ENCODE measurements around the gene ZNF516. TPM values are rescaled to one million over a fixed set of nuclear protein-coding genes. Genes with fewer than 3 reads are reported as not detected.

Gene ZNF516
- total RNA-seq, 4 donors from 2014 or later: 34.4 to 57.3 (median 39.5) TPM

GRCh38 chr18:76466410-76466991, 28.5 kb downstream of the ZNF516 start:
- TF ChIP-seq POLR2A (IDR thresholded peaks at IDR 0.05): no peak
- no peak for TF ChIP-seq CTCF (IDR thresholded peaks at IDR 0.05)
- DNase-seq (ENCODE audit: low spot score in 2 of 2): peak in 1 of 2 donors; percentile 81
- intact Hi-C loops (cut with DNase I; ENCODE audit: low total_unique reads): no loop called here
- WGBS, 2 donors: 89 to 92% methylated on average over 13 to 19 of the region's 20 CpGs
- H3K4me3 ChIP-seq (ENCODE audit: low read depth, poor library complexity, severe bottlenecking): no peak overlapping the region

- TF ChIP-seq POLR2A (IDR thresholded peaks at IDR 0.05) (no peak), CTCF (IDR thresholded peaks at IDR 0.05) (no peak)
- DNase-seq (ENCODE audit: low spot score in 2 of 2): peak in 1 of 2 donors; percentile 77
- 89 to 92% methylated on average over 23 of the region's 23 CpGs for WGBS, 2 donors
- no peak overlapping the region for H3K4me3 ChIP-seq (ENCODE audit: low read depth, poor library complexity, severe bottlenecking)
- intact Hi-C loops (cut with DNase I; ENCODE audit: low total_unique reads): no loop called here
Measured at GRCh38 chr18:76465630-76466409, 29.2 kb downstream of the ZNF516 start.

GRCh38 chr18:76464281-76465259, 30.5 kb downstream of the ZNF516 start:
- DNase-seq (ENCODE audit: low spot score in 2 of 2): peak in 1 of 2 donors; percentile 76
- no peak overlapping the region for H3K4me3 ChIP-seq (ENCODE audit: low read depth, poor library complexity, severe bottlenecking)
- WGBS, 2 donors: 92 to 95% methylated on average over 19 of the region's 19 CpGs
- TF ChIP-seq CTCF (IDR thresholded peaks at IDR 0.05): no peak
- no peak for TF ChIP-seq POLR2A (IDR thresholded peaks at IDR 0.05)
- intact Hi-C loops (cut with DNase I; ENCODE audit: low total_unique reads): no loop called here

GRCh38 chr18:76463872-76464271, 31.2 kb downstream of the ZNF516 start:
- TF ChIP-seq POLR2A (IDR thresholded peaks at IDR 0.05): no peak
- TF ChIP-seq CTCF (IDR thresholded peaks at IDR 0.05): no peak
- intact Hi-C loops (cut with DNase I; ENCODE audit: low total_unique reads): no loop called here
- 93 to 96% methylated on average over 14 of the region's 14 CpGs for WGBS, 2 donors
- peak in 1 of 2 donors; percentile 46 for DNase-seq (ENCODE audit: low spot score in 2 of 2)
- no peak overlapping the region for H3K4me3 ChIP-seq (ENCODE audit: low read depth, poor library complexity, severe bottlenecking)

GRCh38 chr18:76463358-76463757, 31.7 kb downstream of the ZNF516 start:
- TF ChIP-seq POLR2A (IDR thresholded peaks at IDR 0.05): no peak
- TF ChIP-seq CTCF (IDR thresholded peaks at IDR 0.05): no peak
- no peak overlapping the region for H3K4me3 ChIP-seq (ENCODE audit: low read depth, poor library complexity, severe bottlenecking)
- WGBS, 2 donors: 92 to 93% methylated on average over 18 of the region's 18 CpGs
- intact Hi-C loops (cut with DNase I; ENCODE audit: low total_unique reads): no loop called here
- peak in 1 of 2 donors; percentile 75 for DNase-seq (ENCODE audit: low spot score in 2 of 2)
